ELF-1 (cell line): ENCODE data around the gene TAF15.

ENCODE experiments used
- DNase-seq: peaks from one replicate; pipeline ENCODE4 v3.0.0-alpha.2; 2016; ENCODE audit warnings: low read depth, low spot score

The TAF15 gene

DNA sequence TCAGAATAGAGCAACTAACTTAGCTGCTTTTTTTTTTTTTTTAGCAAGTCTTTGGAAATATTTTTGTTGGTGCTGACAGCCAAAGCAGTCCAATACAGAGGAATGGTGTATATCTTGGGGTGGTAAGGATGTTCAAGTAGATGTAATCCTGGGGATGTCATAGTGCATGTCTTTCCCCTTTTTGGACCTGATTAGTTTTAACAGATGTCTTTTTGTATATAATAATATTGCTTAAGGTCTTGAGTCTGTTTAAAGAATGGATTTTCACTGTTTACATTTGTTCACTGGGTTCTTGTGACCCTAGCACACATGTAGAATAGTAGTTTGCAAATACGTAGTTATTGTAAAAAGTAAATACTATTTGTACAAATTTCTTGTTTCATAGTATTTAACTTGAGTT lies 7.9 kb downstream of the TAF15 start:
- DNase-seq: no peak

DNA sequence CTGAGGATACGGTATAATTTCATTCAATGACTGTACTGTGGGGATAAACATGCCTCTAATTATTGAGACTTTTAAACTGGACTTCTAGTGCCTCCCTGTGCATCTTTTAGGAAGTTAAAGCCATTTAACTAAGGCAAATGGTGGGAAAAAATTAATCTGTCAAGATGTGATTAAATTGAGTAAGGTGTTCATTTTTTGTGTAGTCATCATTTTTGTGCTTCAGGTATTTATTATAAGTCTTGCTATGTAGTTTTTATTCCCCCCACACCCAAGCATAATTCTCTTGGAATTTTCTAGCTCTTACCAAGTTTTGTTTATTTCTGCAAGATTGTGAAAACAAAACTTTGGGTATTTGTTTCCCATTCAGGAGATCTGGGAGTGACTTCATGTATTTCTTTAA lies 10.2 kb downstream of the TAF15 start:
- DNase-seq: no peak

DNA sequence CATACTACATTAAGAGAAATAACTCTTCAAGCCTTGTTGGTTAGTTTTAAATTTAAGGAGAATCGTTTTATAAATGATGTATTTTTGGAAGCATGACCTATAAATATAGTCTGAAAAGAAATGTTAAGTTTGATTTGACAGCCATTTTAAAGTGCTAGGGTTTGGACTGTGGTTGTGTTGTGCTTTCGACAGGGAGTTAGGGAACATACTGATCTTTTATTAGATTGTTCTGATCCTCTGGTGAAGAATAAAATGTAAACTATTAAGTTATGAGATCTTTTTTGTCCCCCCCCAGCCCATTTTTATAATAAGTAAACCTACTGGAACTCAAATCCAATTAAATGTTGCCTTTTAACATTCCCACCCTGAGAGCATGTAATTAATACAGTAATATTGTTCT lies 12.0 kb downstream of the TAF15 start:
- DNase-seq: no peak

DNA sequence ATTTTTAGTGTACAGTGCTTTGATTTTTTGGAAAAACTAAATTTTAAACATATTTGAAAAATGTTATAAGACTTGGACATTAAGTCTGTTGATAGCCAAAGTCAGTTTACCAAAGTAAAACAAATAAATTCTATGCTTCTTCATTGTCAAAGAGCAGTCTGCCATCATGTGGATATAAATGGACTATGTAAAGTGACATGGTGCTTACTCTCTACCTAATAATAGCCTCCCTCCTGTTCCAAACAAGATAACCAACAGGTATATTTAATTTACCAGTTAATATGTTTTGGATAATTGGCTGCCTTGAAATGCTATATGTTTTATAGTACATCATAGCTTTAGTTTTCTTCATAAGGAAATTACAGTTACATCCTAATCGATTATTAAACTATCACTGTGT lies 15.9 kb downstream of the TAF15 start:
- DNase-seq: no peak

DNA sequence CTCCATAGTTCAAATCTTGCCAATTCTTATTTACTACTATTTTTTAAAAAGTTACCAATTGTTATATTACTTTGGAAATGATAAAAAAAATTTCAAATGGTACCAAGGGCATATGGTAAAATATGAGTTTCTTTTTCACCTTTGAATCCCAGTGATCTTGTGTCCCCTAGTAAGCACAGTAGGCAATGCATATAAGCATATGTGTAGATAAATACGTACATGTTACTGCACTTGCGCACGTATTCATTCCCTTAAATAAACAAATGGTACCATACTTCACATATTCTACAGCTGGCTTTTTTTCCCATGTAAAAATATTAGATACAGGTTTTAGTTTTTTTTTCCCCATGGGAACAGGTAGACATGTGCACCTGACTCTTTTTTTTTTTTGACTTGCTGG lies 31.8 kb downstream of the TAF15 start:
- no peak for DNase-seq

DNA sequence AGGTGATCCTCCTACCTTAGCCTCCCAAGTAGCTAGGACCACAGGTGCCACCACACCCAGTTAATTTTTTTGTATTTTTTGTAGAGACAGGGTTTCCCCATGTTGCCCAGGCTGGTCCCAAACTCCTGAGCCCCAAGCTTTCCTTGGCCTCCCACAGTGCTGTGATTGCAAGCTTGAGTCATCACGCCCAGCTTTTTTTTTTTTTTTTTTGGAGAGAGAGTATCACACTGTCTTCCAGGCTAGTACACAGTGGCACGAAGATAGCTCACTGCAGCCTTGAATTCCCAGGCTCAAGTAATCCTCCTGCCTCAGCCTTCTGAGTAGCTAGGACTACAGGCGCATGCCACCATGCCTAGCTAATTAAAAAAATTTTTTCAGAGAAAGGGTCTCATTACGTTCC lies 32.2 kb downstream of the TAF15 start:
- no peak for DNase-seq

DNA sequence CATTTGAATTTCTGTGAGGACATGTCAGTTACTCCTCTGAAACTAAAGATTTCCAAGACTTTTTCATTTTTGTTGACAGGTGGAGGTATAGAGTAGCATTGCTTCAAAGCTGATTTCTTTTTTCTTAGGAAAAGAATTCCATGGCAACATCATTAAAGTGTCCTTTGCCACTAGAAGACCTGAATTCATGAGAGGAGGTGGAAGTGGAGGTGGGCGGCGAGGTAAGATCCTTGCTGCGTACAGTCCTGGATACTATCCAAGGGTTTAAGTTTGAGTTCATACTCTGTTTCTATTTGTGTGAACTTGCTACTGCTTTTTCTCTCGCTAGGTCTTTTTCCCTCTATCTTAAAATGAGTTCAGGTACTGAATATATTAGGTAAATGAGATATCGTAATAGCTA lies 33.0 kb downstream of the TAF15 start:
- DNase-seq: no peak

DNA sequence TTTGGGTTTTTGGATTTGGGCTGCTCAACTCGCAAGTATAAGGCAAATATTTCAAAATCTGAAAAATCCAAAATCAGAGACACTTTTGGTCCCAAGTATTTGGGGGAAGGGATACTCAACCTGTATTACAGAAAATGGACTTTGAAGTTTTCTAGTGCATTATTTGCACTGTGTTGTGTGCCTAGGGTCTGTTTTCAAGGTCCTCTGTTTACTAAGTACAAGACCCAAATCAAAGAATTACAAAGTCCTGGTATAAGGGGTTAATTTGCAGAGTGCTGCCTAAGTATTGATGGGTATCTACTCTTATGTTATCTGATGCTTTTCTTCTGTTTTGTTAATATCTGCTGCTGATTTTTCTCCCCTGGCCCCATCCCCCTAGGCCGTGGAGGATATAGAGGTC lies 34.4 kb downstream of the TAF15 start:
- no peak for DNase-seq

DNA sequence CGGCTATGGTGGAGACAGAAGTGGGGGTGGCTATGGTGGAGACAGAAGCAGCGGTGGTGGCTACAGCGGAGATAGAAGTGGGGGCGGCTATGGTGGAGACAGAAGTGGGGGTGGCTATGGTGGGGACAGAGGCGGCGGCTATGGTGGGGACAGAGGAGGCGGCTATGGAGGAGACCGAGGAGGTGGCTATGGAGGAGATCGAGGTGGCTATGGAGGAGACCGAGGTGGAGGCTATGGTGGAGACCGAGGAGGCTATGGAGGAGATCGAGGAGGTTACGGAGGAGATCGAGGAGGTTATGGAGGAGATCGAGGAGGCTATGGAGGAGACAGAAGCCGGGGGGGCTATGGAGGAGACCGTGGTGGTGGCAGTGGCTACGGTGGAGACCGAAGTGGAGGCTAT lies 35.3 kb downstream of the TAF15 start:
- no peak for DNase-seq

DNA sequence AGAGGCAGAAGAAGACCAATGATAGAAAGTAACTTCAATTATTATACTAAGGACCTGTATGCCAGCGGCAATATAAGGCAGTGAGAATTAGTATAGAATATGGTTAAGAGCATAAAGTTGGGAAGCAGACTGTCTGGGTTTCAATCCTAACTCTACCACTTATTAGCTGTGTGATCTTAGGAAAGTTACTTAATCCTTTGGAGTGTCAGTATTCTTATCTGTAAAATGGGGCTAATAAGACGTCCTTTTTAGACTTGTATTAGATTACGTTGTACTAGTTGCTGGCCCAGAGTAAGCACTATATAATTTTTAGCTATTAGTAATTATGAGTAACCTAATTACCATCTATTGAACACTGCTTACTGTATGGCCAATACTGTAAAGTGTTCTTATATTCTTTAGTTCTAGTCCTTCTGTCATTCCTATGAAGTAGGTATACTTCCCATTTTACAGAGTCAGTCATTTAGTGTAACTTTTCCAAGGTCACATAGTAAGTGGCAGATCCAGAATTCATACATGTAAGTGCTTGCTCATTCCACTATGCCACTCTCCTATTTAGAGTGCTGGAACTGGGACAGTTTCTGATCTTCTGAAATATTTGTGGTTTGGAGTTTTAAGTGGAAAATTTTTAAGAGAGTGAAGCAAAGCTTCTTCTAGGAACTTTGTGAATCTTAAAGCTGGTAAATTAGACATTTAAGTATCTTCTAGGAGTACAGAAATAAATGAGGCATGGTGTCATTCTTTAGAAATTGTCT lies 36.9 kb downstream of the TAF15 start:
- no peak for DNase-seq

DNA sequence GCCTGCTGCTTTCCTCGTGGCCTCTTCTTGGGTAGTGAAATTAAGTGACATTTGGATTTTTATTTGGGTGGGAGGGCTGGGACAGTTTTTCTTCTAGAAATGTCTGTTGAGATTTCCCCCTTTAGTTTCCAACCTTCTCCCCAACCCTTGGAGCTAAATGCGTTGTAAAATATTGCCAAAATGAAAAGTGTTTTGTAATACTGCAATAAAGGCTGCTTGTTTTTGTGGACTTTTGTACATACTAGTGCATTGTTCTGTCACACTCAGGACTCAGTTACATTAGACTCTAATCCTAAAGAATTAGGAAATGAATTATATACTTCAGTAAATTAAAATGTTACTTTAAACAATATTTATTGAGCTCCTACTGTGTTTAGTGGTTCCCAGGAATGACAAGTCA lies 37.7 kb downstream of the TAF15 start:
- DNase-seq: no peak

DNA sequence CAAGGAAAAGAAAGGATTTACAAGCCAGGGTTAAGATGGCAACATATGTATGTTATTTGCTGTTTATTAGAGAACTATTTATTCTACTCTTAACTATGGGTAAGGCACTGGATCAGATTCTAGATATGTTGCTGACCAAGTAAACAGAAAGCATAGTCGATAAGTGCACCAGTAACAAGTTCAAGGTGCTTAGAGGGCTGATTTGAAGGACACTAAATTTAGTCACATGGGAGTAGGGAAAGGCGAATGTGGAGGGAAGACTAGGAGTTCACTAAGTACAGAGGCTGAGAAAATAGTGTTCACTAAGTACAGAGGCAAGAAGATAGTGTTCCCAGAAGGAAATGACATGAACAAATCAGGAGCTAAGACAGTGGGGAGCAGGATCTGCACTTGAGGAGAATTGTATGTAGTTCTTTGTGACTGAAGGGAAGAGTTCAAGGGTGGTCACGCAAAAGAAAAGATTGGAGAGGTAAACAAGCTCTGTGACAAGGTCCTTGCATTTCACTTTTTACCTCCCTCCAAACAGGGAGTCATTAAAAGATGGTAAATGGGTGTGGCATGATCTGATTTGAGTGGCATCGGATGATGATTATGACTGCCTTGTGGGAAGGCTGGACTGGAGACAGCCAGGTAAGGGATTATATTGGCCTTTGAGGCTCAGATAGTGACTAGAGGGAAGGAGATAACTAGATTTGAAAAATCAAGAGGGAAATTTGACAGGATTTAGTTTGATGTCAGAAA lies 38.5 kb downstream of the TAF15 start:
- no peak for DNase-seq

DNA sequence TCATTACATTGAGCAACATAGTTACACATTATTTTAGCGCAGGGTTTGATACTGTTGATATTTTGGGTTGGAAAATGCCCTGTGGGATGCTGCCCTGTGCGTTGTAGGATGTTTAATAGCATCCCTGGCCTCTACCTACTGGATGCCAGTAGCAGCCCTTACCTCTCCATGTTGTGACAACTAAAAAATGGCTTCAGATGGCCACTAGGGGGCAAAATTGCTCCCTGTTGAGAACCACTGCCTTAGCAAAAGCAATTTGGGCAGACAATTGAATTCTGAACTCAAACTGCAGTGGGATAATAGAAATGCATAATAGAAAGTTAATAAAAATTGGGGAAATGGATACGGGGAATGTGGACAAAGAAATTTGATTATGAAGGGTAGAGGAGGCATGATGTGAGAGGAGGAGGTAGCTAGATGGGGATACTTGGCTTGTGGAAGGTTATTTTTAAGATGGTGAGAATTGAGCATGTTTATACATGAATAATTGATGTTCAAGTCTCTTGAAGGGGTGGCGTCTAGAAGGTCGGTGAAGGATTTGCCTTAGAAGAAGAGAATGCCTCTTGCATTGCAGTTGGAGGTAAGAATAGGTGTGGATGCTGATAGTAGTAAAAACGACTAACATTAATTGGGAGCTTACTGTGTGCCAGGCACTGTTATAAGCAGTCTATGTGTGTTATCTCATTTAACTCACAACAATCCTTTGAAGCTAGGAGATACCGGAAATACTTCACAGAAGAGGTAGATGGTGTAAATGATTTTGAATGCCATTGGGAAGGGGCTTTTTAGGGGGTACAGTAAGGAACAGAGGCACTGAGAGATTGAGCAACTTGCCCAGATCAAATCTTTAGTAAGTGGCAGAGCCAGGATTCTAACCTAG lies 40.4 kb downstream of the TAF15 start:
- DNase-seq: peak; percentile 71

DNA sequence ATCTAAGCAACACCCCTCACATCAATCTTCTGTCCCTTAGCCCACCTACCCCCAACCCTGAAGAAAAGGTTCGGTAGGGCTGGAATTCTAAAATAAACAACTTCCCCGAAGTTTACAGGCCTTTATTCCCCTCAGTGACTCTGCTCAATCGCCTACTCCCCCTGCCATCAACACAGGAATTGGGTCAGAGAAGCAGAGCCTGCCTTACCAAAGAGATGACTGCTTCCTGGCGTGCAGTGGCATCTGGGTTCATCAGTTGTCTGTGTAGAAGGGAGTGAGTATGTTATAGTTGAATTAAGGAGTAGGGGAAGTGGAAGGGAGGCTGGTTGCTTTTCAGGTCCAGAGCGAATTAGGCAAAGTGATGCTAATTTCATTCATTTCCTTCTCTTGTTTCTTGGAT lies 46.7 kb downstream of the TAF15 start:
- DNase-seq: no peak

DNA sequence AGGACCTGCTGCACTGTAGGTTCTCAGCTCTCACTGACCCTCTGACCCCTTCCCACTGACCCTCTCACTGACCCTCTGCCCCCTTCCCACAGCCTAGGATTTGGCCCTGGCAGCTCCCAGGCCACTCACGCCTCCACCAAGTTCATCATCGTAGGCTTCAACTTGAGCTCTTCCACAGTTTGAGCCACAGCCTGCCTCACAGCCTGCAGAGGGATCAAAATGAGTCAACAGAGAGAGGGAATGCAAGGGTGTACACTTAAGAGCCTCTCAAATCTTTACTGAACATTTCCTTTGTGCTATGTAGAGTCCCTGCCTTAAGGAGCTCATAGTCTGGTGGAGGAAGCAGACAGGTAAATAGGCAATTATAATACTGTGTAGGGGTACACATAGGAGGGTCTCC lies 47.3 kb downstream of the TAF15 start:
- DNase-seq: no peak

DNA sequence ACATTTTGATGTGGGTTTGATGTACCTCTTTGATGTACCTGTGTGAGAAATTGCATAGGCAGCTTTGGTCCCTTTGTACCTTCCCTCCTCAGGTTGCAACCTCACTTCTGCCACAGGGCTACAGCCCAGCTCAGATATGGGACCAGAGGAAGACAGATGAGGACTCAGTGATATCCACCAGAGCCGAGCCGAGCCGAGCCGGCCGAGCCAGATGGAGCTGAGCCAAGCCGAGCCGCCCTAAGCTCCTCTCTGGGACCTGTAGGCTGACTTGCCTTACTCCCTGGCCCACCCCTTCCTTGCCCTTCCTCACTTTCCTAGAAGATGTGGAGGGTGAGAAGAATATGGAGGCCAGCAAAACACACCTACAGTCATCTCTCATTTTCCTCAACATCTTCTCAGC lies 55.6 kb downstream of the TAF15 start:
- no peak for DNase-seq

DNA sequence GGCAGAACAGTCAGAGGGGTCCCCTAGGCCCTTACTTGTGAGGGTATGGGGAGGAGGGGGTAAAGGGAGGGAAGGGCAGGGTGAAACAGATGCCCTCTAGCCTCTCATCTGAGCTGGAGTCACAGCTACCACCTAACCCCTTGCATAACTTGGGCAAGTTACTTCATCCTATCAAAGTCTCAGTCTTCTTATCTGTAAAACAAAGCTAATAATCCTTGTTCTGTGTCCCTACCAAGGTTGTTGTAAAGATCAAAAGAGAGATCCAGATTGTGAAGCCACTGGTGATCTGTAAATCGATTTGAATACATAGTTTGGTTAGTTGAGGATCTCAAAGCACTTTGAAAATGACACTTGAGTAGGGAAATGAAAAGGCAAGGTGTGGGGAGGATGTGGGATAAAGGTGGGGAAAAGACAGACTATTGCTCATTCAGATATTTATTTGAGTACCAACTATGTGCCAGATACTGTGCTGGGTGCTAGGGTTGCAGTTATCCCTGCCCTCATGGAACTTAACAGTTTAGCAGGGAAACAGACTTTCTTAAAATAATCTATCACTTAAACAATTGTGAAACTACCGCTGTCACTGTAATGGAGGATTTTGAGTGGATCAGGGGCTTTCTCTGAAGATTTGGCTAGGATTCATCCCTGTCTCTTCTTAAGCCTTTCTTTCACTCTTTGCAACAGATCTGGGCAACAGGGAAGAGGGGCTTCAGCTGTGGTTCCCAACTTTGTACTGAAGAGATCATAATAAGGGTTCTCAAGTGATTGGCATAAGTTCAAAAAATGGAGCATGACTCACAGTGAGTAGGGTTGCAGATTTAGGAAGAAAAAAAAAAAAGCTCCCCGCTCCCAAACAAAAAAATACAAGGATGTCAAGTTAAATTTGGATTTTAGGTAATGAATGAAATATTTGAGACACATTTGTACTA lies 56.4 kb downstream of the TAF15 start:
- no peak for DNase-seq

DNA sequence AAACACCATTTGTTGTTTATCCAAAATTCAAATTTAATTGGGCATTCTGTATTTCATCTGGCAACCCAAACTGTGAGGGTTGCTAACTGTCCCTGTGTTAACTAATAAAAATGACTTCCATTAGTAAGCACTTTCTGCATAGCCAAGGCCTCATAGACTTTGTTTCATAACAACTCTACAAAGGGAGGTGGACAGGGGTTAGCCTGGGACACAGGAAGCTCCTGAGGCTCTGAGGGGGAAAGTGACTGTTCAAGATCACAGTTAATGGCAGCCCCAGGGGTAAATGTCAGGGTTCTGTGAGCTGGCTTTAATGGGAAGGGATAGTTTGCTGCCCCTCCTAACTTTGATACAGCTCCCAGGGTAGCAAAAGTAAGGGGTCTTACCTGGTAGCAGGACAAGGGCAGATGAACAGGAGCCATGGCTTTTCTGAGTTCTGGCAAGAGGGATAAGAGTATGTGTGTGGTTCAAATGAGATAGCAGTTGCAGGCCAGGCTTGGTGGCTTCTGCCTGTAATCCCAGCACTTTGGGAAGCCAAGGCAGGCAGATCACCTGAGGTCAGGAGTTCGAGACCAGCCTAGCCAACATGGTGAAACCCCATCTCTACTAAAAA lies 57.2 kb downstream of the TAF15 start:
- no peak for DNase-seq

DNA sequence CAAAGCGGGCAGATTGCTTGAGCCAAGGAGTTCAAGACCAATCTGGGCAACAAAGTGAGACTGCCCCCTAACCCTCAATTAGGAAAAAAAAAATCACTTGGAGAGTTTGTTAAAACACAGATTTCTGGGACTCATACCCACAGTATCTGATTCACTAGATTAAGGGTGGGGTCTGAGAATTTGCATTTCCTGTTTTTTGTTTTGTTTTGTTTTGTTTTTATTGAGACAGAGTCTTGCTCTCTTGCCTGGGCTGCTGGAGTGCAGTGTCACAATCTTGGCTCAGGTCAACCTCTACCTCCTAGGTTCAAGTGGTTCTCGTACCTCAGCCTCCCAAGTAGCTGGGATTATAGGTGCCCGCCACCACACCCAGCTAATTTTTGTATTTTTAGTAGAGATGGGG lies 58.3 kb downstream of the TAF15 start:
- no peak for DNase-seq

DNA sequence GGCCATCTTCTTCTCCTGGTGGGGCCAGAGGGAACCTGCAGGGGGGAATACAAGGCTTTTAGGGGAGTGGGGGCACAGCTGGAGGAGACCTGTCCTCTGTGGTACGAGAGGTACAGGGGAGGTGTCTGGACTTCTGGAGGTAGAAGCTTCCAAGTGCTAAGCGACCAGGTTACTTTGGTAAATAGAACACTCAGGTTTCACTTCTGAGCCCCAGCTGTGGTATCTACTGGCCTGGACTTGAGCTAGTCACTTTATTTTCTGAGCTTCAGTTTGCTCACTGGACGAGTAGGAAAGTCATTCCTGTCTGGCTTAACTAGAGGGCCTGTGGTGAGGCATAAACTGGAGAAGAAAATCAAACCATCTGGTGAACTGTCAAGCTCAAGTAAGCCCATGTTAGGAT lies 59.5 kb downstream of the TAF15 start, which contains the start of gene HEATR9:
Gene HEATR9, minus strand, starts transcription at position 155 of the 400 bp plus-strand sequence. Its CDS starts 149 bp downstream, at position 6.
- no peak for DNase-seq
